ENCODE data around the gene KRTAP2-1.

DNA sequence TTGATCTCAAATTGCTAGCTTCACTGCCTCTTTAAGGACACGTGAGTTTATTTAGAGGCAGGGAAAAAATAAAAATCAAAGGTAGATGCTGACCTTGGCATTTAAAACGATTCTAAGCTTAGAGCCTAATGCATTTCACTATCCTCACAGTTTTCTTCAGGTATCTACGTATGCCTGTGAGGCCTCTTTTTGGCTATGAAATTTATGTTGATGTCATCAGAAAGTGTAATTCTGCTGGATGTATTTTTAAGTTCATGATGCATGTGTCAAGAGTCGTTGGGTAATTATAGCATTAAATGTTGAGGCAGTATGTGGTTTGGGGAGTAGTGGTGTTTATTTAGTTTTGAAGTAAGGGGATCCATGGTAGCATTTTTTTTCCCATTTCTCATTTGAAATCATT lies 43.2 kb downstream of the KRTAP2-1 start:
- TF ChIP-seq, protein P1, sequence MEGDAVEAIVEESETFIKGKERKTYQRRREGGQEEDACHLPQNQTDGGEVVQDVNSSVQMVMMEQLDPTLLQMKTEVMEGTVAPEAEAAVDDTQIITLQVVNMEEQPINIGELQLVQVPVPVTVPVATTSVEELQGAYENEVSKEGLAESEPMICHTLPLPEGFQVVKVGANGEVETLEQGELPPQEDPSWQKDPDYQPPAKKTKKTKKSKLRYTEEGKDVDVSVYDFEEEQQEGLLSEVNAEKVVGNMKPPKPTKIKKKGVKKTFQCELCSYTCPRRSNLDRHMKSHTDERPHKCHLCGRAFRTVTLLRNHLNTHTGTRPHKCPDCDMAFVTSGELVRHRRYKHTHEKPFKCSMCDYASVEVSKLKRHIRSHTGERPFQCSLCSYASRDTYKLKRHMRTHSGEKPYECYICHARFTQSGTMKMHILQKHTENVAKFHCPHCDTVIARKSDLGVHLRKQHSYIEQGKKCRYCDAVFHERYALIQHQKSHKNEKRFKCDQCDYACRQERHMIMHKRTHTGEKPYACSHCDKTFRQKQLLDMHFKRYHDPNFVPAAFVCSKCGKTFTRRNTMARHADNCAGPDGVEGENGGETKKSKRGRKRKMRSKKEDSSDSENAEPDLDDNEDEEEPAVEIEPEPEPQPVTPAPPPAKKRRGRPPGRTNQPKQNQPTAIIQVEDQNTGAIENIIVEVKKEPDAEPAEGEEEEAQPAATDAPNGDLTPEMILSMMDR (IDR thresholded peaks at IDR 0.05 in 4 of 5, conservative IDR thresholded peaks at IDR 0.05 in 1 of 5), result no peak
- no peak for TF ChIP-seq POLR2A (IDR thresholded peaks at IDR 0.05)

Measured in gastrocnemius medialis (tissue), 4 donors.